Fibroblast of skin of abdomen (primary cell): Measurements from ENCODE around the gene GUCY1A2.

ENCODE experiments used
- DNase-seq: peaks from one replicate; pipeline ENCODE4 v3.0.0-alpha.2; 2013

GUCY1A2 gene

DNA sequence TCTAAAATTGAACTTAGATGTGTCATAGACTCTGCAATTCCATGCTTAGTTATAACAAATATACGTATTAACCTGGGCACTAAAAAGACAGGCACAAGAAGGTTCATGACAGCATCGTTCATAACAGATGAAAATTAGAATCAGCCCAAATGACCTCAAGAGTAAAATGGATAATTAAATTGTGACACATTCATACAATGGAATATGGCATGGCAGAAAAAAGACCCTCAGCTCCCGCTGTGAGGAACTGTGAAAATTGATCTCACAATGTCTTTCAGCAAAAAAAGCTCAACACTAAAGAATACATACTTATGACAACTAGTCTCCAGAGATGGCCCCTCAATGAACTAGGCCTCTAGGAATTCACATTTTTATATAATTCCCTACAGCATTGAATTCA, 386.0 kb downstream of the GUCY1A2 start:
- no peak for DNase-seq

DNA sequence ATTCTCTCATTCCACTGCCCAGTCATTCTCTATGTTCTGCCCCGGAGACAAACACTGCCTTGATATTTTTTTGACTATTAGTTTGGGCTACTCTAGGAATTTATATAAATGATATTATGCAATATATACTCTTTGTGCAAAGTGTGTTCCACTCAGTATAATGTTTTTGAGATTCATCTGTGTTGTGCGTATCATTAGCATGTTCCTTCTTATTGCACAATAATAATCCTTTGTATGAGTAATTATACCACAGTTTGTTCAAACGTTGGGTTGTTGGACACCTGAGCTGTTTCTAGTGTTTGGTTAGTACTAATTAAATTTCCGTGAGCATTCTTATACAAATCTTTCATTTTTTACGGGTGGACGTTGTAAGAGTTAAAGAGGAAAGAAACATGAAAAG, 390.6 kb downstream of the GUCY1A2 start:
- no peak for DNase-seq

DNA sequence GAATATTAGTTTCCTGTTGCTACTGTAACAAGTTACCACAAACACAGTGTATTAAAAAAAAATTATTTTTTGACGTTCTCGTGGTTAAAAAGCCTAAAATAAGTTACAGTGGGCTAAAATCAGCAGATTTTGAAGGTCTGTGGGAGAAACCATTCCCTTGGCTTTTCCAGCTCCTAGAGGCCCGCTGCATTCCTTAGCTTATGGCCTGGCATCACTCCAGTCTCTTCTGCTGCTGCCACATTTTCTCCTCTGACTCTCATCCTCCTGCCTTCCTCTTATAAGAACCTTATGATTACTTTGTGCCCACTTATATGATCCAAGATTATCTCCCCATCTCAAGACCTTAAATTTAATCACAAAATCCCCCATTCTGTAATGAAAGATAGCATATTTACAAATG, 392.7 kb downstream of the GUCY1A2 start:
- DNase-seq: peak; percentile 76

DNA sequence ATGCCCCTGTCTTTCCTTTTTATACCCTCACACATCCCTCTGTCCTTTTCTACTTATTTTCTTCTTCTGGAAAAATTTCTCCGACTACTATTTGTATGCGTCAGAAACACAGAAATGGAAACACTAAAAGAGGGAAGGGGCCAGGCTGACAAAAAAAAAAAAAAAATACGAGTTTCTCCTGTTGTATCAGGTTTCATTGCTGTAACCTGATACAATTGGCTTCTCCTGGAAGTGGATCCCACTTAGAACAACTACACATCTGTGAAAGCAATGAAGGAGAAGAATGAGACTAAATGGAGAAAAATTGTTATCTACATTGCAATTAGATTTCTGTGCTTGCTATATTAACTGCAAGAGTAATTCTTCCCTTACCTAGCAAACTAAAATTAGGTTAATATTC, 393.9 kb downstream of the GUCY1A2 start:
- peak; percentile 26 for DNase-seq
